Activated CD8-positive, alpha-beta T cell treated with anti-CD3 and anti-CD28 coated beads for 36 hours (primary cell): ENCODE results near the gene PRRX2. TPM values are rescaled to one million over a fixed set of nuclear protein-coding genes. Genes with fewer than 3 reads are reported as not detected.

ENCODE experiments used
- ATAC-seq: fragments of 200-7000 bp; cut with Tn5 transposase; one replicate; pipeline ENCODE4 v1.10.0; 2021; ENCODE audit warnings: mild to moderate bottlenecking, moderate library complexity
- CTCF ChIA-PET: fragments of 350-600 bp; sonication (Branson Sonifier 250); formaldehyde crosslinking; loops from one replicate; lab custom pipeline; 2021; ENCODE audit warnings: antibody characterized with exemption; lab: Charles Lee
- POLR2A ChIA-PET: fragments of 350-600 bp; sonication (Branson Sonifier 250); formaldehyde crosslinking; loops from one replicate; lab custom pipeline; 2021; ENCODE audit warnings: antibody characterized with exemption; lab: Charles Lee
- DNase-seq: peaks from one replicate; pipeline ENCODE4 v3.0.0-alpha.2; 2020
- H3K27ac Mint-ChIP-seq: one replicate; pipeline ENCODE4 v1.8.0; 2021; ENCODE audit warnings: mild to moderate bottlenecking, mixed read lengths
- H3K27me3 Mint-ChIP-seq: one replicate; pipeline ENCODE4 v1.8.0; 2021; ENCODE audit warnings: mixed read lengths
- H3K36me3 Mint-ChIP-seq: one replicate; pipeline ENCODE4 v1.8.0; 2021; ENCODE audit warnings: low read depth, mixed read lengths
- H3K4me1 Mint-ChIP-seq: one replicate; pipeline ENCODE4 v1.8.0; 2021; ENCODE audit warnings: low read depth, mixed read lengths
- H3K4me3 Mint-ChIP-seq: one replicate; pipeline ENCODE4 v1.8.0; 2021; ENCODE audit warnings: mild to moderate bottlenecking, moderate library complexity, mixed read lengths
- H3K9me3 Mint-ChIP-seq: one replicate; pipeline ENCODE4 v1.8.0; 2021; ENCODE audit warnings: mixed read lengths
- CTCF ChIP-seq: fragments of 200-600 bp; IDR thresholded peaks from one replicate; pipeline ENCODE4 v1.8.0; 2022; ENCODE audit warnings: antibody characterized with exemption, mild to moderate bottlenecking
- intact Hi-C: fragments of 100-400 bp; cut with micrococcal nuclease; formaldehyde crosslinking; loops from one replicate; pipeline ENCODE4 v1.10.0; 2022
- total RNA-seq, 2 experiments: library from RNA; stranded (reverse); gene quantifications; one replicate each; pipeline ENCODE4 v1.2.3, GENCODE V29; 2021

PRRX2 gene
- total RNA-seq, 2 experiments from 2014 or later, result 0.85 to 1.2 TPM

- Mint-ChIP-seq H3K9me3 (no peaks in the 10 kb centered on the region), H3K36me3 (no peaks in the 10 kb centered on the region), H3K4me1 (peaks cover 11% of the 10 kb centered on the region), H3K27ac (no peak overlapping the region), H3K27me3 (no peaks in the 10 kb centered on the region), H3K4me3 (no peak overlapping the region)
- CTCF ChIA-PET, result interaction anchor here (1.2 to 5.6 kb wide), 5 partner anchors 9 to 54 kb away, joined by 3 to 82 read pairs (median 34); partner anchors contain the start of gene PTGES
- no peak for TF ChIP-seq CTCF
- ATAC-seq (no peak), DNase-seq (no peak)
- intact Hi-C loops, result loop anchor here (2.0 kb wide), 1 partner anchor 48 kb away; no protein-coding TSS in a partner anchor
- POLR2A ChIA-PET, result no interaction called here
Observed at GRCh38 chr9:129736334-129736733, 70.9 kb downstream of the PRRX2 start.

- intact Hi-C loops, result loop anchor here (2.0 kb wide), 1 partner anchor 47 kb away; no protein-coding TSS in a partner anchor
- ATAC-seq (peak; percentile 89), DNase-seq (peak; percentile 89)
- no peaks in the 10 kb centered on the region for H3K9me3 Mint-ChIP-seq
- peak overlapping the region; percentile 55 for H3K4me3 Mint-ChIP-seq
- H3K27me3 Mint-ChIP-seq, result no peaks in the 10 kb centered on the region
- ChIA-PET CTCF (interaction anchor here (0.6 to 5.6 kb wide), 37 partner anchors 9 to 595 kb away, joined by 3 to 82 read pairs (median 5); partner anchors contain the start of genes NTMT1 and PTGES), POLR2A (interaction anchor here (0.8 to 1.5 kb wide), 6 partner anchors 16 to 111 kb away, joined by 3 to 4 read pairs (median 4); partner anchors contain the start of genes NTMT1 and PTGES)
- TF ChIP-seq CTCF, result peak; percentile 99
- no peaks in the 10 kb centered on the region for H3K36me3 Mint-ChIP-seq
- H3K27ac Mint-ChIP-seq, result peak overlapping the region; percentile 52
- peaks cover 11% of the 10 kb centered on the region for H3K4me1 Mint-ChIP-seq
Observed at GRCh38 chr9:129737479-129738274, 72.2 kb downstream of the PRRX2 start.

DNA sequence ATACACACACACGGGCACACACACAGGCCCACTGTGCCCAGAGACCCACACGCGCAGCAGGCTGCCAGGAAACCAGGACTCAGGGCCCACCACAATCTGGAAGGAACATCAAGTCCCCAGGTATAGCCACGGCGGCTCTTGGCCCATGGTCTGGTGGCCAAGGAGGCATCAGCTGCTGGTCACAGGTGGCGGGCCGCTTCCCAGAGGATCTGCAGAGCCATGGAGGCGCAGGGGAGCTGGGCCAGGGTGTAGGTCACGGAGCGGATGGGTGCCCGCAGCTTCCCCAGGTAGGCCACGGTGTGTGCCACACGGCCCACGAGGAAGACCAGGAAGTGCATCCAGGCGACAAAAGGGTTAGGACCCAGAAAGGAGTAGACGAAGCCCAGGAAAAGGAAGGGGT lies 74.0 kb downstream of the PRRX2 start:
- no peak overlapping the region for H3K4me3 Mint-ChIP-seq
- ChIA-PET POLR2A (interaction anchor here (1.3 kb wide), 1 partner anchor 38 kb away, joined by 5 read pairs; no protein-coding TSS in a partner anchor), CTCF (interaction anchor here (1.0 to 5.6 kb wide), 6 partner anchors 11 to 51 kb away, joined by 3 to 82 read pairs (median 32); no protein-coding TSS in a partner anchor)
- peaks cover 11% of the 10 kb centered on the region for H3K4me1 Mint-ChIP-seq
- H3K36me3 Mint-ChIP-seq, result no peaks in the 10 kb centered on the region
- no peak overlapping the region for H3K27ac Mint-ChIP-seq
- intact Hi-C loops, result no loop called here
- no peak for TF ChIP-seq CTCF
- no peak for DNase-seq
- no peaks in the 10 kb centered on the region for H3K9me3 Mint-ChIP-seq
- ATAC-seq, result no peak
- H3K27me3 Mint-ChIP-seq, result no peaks in the 10 kb centered on the region

GRCh38 chr9:129740174-129740573 lies 74.7 kb downstream of the PRRX2 start:
- ATAC-seq (no peak), DNase-seq (no peak)
- Mint-ChIP-seq H3K4me3 (no peak overlapping the region), H3K36me3 (no peaks in the 10 kb centered on the region), H3K27ac (no peak overlapping the region), H3K27me3 (no peaks in the 10 kb centered on the region), H3K4me1 (peaks cover 11% of the 10 kb centered on the region), H3K9me3 (no peaks in the 10 kb centered on the region)
- ChIA-PET CTCF (interaction anchor here (1.0 to 5.6 kb wide), 4 partner anchors 13 to 50 kb away, joined by 3 to 82 read pairs (median 42); no protein-coding TSS in a partner anchor), POLR2A (interaction anchor here (1.3 kb wide), 1 partner anchor 37 kb away, joined by 5 read pairs; no protein-coding TSS in a partner anchor)
- no peak for TF ChIP-seq CTCF
- intact Hi-C loops, result no loop called here
